GM12878 (cell line): ENCODE measurements around the gene ULK1. TPM values are rescaled to one million over a fixed set of nuclear protein-coding genes. Genes with fewer than 3 reads are reported as not detected.

Experiments used
- CREM ChIP-seq: IDR thresholded peaks from 2 replicates; pipeline ENCODE4 v1.6.1; 2014; ENCODE audit warnings: antibody characterized with exemption, low read depth
- E2F8 ChIP-seq: fragments of 450-650 bp; IDR thresholded peaks from 2 replicates; pipeline ENCODE4 v1.6.1; 2018; ENCODE audit warnings: mild to moderate bottlenecking, low read depth, moderate library complexity; ENCODE audit not compliant: partially characterized antibody
- EGR1 ChIP-seq, 2 experiments: IDR thresholded peaks; 1 replicate in 1 of 2; 2 replicates in 1 of 2; pipeline ENCODE4 v1.6.1; 2011 to 2012; ENCODE audit warnings: low read depth in 2 of 2, low read length in 2 of 2, borderline replicate concordance in 1 of 2, mild to moderate bottlenecking in 1 of 2, moderate library complexity in 1 of 2
- HDGF ChIP-seq: fragments of 450-650 bp; IDR thresholded peaks from 2 replicates; pipeline ENCODE4 v1.6.1; 2016; ENCODE audit warnings: antibody characterized with exemption
- IKZF1 ChIP-seq: fragments of 450-650 bp; conservative IDR thresholded peaks from 2 replicates; pipeline ENCODE4 v1.6.1; 2017; ENCODE audit warnings: antibody characterized with exemption, mild to moderate bottlenecking
- KLF5 ChIP-seq: fragments of 450-650 bp; IDR thresholded peaks from 2 replicates; pipeline ENCODE4 v1.6.1; 2014; ENCODE audit warnings: mild to moderate bottlenecking; ENCODE audit not compliant: partially characterized antibody
- NFYB ChIP-seq: IDR thresholded peaks from 2 replicates; pipeline ENCODE4 v1.6.1; 2011; ENCODE audit warnings: low read depth, mild to moderate bottlenecking, low read length, improper control_type of control experiment, moderate library complexity; ENCODE audit not compliant: insufficient read depth
- NKRF ChIP-seq: fragments of 450-650 bp; conservative IDR thresholded peaks from 2 replicates; pipeline ENCODE4 v1.6.1; 2017; ENCODE audit warnings: mild to moderate bottlenecking, moderate library complexity
- POU2F2 ChIP-seq: IDR thresholded peaks from 3 replicates; pipeline ENCODE4 v1.6.1; 2011; ENCODE audit warnings: low read depth, mild to moderate bottlenecking, low read length, borderline replicate concordance
- STAT1 ChIP-seq: fragments of 450-650 bp; conservative IDR thresholded peaks from 2 replicates; pipeline ENCODE4 v1.6.1; 2014; ENCODE audit warnings: antibody characterized with exemption, mild to moderate bottlenecking
- USF1 ChIP-seq: IDR thresholded peaks from 2 replicates; pipeline ENCODE4 v1.6.1; 2011; ENCODE audit warnings: borderline replicate concordance, low read depth, mild to moderate bottlenecking, moderate library complexity, mixed read lengths, low read length; ENCODE audit not compliant: insufficient read depth; ENCODE audit errors: extremely low read length
- YBX1 ChIP-seq: fragments of 450-650 bp; IDR thresholded peaks from 2 replicates; pipeline ENCODE4 v1.6.1; 2016; ENCODE audit warnings: antibody characterized with exemption
- ZBTB33 ChIP-seq: fragments of 450-650 bp; IDR thresholded peaks from 2 replicates; pipeline ENCODE4 v1.6.1; 2017; ENCODE audit warnings: mild to moderate bottlenecking
- polyA plus RNA-seq, 11 experiments: library from polyadenylated mRNA; depleted of rRNA in 4 of 11; unstranded in 6 of 11; stranded (reverse) in 5 of 11; fragments of >200 nt; fragmentation: Nextera tagmentation in 4 of 11; fragmentation: Illumina TruSeq in 1 of 11; extraction: Ambion mirVana in 4 of 11; extraction: Trizol in 1 of 11; gene quantifications; 1 replicate in 1 of 11; 2 replicates in 10 of 11; pipeline versions ENCODE4 v1.2.1 to v1.2.3, GENCODE V29; 2011 to 2016; ENCODE audit warnings: inconsistent platforms in 2 of 11, missing spikeins in 2 of 11, low read depth in 1 of 11
- total RNA-seq, 4 experiments: library from RNA; depleted of rRNA in 3 of 4; stranded (reverse); fragments of >200 nt in 3 of 4; fragmentation: Illumina TruSeq in 1 of 4; extraction: Trizol in 1 of 4; gene quantifications; 2 replicates each; pipeline versions ENCODE4 v1.2.1 to v1.2.3, GENCODE V29; 2013 to 2021
- TF ChIP-seq, protein P1 (sequence below): fragments of 450-650 bp; IDR thresholded peaks from 2 replicates; pipeline ENCODE4 v1.6.1; 2017; ENCODE audit warnings: mild to moderate bottlenecking, low read depth, inconsistent platforms; ENCODE audit not compliant: poor library complexity, severe bottlenecking
- TF ChIP-seq, protein P2 (sequence below): fragments of 450-650 bp; IDR thresholded peaks from 2 replicates; pipeline ENCODE4 v1.6.1; 2018; ENCODE audit warnings: borderline replicate concordance, mild to moderate bottlenecking; ENCODE audit not compliant: partially characterized antibody

The ULK1 gene
- total and polyA plus RNA-seq, 10 of the 15 experiments (the other 5 are each of a cell fraction or from before 2014, with no cell fraction given), result 0.13 to 14.1 (median 1.5) TPM

GRCh38 chr12:131928711-131929580, 34.5 kb downstream of the ULK1 start, which contains the start of gene PUS1 (continued):
- TF ChIP-seq, protein P1, sequence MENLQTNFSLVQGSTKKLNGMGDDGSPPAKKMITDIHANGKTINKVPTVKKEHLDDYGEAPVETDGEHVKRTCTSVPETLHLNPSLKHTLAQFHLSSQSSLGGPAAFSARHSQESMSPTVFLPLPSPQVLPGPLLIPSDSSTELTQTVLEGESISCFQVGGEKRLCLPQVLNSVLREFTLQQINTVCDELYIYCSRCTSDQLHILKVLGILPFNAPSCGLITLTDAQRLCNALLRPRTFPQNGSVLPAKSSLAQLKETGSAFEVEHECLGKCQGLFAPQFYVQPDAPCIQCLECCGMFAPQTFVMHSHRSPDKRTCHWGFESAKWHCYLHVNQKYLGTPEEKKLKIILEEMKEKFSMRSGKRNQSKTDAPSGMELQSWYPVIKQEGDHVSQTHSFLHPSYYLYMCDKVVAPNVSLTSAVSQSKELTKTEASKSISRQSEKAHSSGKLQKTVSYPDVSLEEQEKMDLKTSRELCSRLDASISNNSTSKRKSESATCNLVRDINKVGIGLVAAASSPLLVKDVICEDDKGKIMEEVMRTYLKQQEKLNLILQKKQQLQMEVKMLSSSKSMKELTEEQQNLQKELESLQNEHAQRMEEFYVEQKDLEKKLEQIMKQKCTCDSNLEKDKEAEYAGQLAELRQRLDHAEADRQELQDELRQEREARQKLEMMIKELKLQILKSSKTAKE, result no peak
- TF ChIP-seq IKZF1 (peak; percentile 45), HDGF (0 out of 2 replicates have a peak, but pooled peaks have one; percentile 50), E2F8 (no peak), STAT1 (no peak), ZBTB33 (no peak), POU2F2 (peak; percentile 56; the same call in 1 of the 3 replicates), CREM (0 out of 2 replicates have a peak, but pooled peaks have one; percentile 18), USF1 (peak; percentile 91), EGR1 (IDR thresholded peaks at IDR 0.05; ENCODE audit: borderline replicate concordance in 1 of 2, low read depth in 2 of 2, low read length in 2 of 2) (peak in 1 of 2 experiments; percentile 71; a peak in 2 of 3 replicates), YBX1 (no peak), KLF5 (no peak), NKRF (peak; percentile 91), NFYB (no peak)
- TF ChIP-seq, protein P2, sequence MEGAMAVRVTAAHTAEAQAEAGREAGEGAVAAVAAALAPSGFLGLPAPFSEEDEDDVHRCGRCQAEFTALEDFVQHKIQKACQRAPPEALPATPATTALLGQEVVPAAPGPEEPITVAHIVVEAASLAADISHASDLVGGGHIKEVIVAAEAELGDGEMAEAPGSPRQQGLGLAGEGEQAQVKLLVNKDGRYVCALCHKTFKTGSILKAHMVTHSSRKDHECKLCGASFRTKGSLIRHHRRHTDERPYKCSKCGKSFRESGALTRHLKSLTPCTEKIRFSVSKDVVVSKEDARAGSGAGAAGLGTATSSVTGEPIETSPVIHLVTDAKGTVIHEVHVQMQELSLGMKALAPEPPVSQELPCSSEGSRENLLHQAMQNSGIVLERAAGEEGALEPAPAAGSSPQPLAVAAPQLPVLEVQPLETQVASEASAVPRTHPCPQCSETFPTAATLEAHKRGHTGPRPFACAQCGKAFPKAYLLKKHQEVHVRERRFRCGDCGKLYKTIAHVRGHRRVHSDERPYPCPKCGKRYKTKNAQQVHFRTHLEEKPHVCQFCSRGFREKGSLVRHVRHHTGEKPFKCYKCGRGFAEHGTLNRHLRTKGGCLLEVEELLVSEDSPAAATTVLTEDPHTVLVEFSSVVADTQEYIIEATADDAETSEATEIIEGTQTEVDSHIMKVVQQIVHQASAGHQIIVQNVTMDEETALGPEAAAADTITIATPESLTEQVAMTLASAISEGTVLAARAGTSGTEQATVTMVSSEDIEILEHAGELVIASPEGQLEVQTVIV, result peak; percentile 63
